ENCODE results near the gene PRSS21. TPM values are rescaled to one million over a fixed set of nuclear protein-coding genes. Genes with fewer than 3 reads are reported as not detected.
A peak's percentile ranks its signal among the peaks of the same experiment; 100 is the strongest.

PRSS21 gene
- polyA plus RNA-seq, 3 donors = 2.1 to 9.0 (median 3.1) TPM

GRCh38 chr16:2787961-2788360, 29.1 kb upstream of the PRSS21 start:
- Histone ChIP-seq H3K27me3 (ENCODE audit: control insufficient read depth in 2 of 2, insufficient read depth in 2 of 2, low read length in 2 of 2) (peaks cover 6 to 43% of the 10 kb centered on the region in 2 donors), H3K36me3 (replicated peaks in 1 of 2; ENCODE audit: control insufficient read depth in 1 of 2, insufficient read depth in 2 of 2, low read length in 2 of 2) (no peaks in the 10 kb centered on the region), H3K4me3 (replicated peaks in 1 of 3; ENCODE audit: low read depth in 2 of 3, low read length in 3 of 3) (no peak overlapping the region), H3K27ac (ENCODE audit: low read depth in 1 of 2, low read length in 2 of 2) (no peak overlapping the region), H4K20me1 (ENCODE audit: insufficient read depth, low read length) (no peaks in the 10 kb centered on the region), H3K4me2 (replicated peaks; ENCODE audit: extremely low read depth, low read length, poor library complexity, severe bottlenecking) (no peak overlapping the region), H3K4me1 (ENCODE audit: control insufficient read depth in 1 of 2, insufficient read depth in 2 of 2, low read length in 2 of 2) (peaks cover 28 to 35% of the 10 kb centered on the region in 2 donors), H2AFZ (ENCODE audit: insufficient read depth, low read depth, low read length, poor library complexity, severe bottlenecking) (no peak overlapping the region), H3K9ac (ENCODE audit: insufficient read depth, low read length, poor library complexity, severe bottlenecking) (no peak overlapping the region), H3K9me3 (replicated peaks in 1 of 2; ENCODE audit: control insufficient read depth in 1 of 2, insufficient read depth in 1 of 2, low read length in 2 of 2) (no peaks in the 10 kb centered on the region), H3K79me2 (ENCODE audit: insufficient read depth, low read length) (no peaks in the 10 kb centered on the region)
- Mint-ChIP-seq H3K4me1 (peaks cover 36% of the 10 kb centered on the region), H3K4me3 (peak overlapping the region in 1 of 2 donors; percentile 78), H3K27ac (no peak overlapping the region), H3K36me3 (peaks cover 0 to 4% of the 10 kb centered on the region in 2 donors), H3K27me3 (ENCODE audit: low read depth in 3 of 3) (peaks cover 33 to 60% (median 49%) of the 10 kb centered on the region in 3 donors), H3K9me3 (peaks cover 0 to 2% (median 0%) of the 10 kb centered on the region in 7 donors)
- intact Hi-C loops (cut with micrococcal nuclease) = loop anchor here in 1 of 2 donors (5.0 kb wide), 1 partner anchor 34 kb away; no protein-coding TSS in a partner anchor
- DNase-seq = no peak
- WGBS (ENCODE audit: insufficient coverage) = 51% methylated on average over 7 of the region's 7 CpGs
- no peak for TF ChIP-seq CTCF (IDR thresholded peaks at IDR 0.05)

- no peak overlapping the region for H3K4me3 Mint-ChIP-seq
- Histone ChIP-seq H3K79me2 (ENCODE audit: insufficient read depth, low read length) (no peaks in the 10 kb centered on the region), H3K4me1 (ENCODE audit: control insufficient read depth in 1 of 2, insufficient read depth in 2 of 2, low read length in 2 of 2) (peaks cover 45 to 50% of the 10 kb centered on the region in 2 donors), H2AFZ (ENCODE audit: insufficient read depth, low read depth, low read length, poor library complexity, severe bottlenecking) (no peak overlapping the region), H3K4me3 (replicated peaks in 1 of 3; ENCODE audit: low read depth in 2 of 3, low read length in 3 of 3) (no peak overlapping the region), H3K4me2 (replicated peaks; ENCODE audit: extremely low read depth, low read length, poor library complexity, severe bottlenecking) (no peak overlapping the region), H3K27ac (ENCODE audit: low read depth in 1 of 2, low read length in 2 of 2) (no peak overlapping the region), H4K20me1 (ENCODE audit: insufficient read depth, low read length) (no peaks in the 10 kb centered on the region), H3K36me3 (replicated peaks in 1 of 2; ENCODE audit: control insufficient read depth in 1 of 2, insufficient read depth in 2 of 2, low read length in 2 of 2) (no peaks in the 10 kb centered on the region), H3K9ac (ENCODE audit: insufficient read depth, low read length, poor library complexity, severe bottlenecking) (no peak overlapping the region), H3K27me3 (ENCODE audit: control insufficient read depth in 2 of 2, insufficient read depth in 2 of 2, low read length in 2 of 2) (peaks cover 6 to 28% of the 10 kb centered on the region in 2 donors), H3K9me3 (replicated peaks in 1 of 2; ENCODE audit: control insufficient read depth in 1 of 2, insufficient read depth in 1 of 2, low read length in 2 of 2) (no peaks in the 10 kb centered on the region)
- intact Hi-C loops (cut with micrococcal nuclease) = no loop called here
- TF ChIP-seq CTCF (IDR thresholded peaks at IDR 0.05) = no peak
- peak overlapping the region in 1 of 7 donors; percentile 20 for H3K27ac Mint-ChIP-seq
- peaks cover 0 to 4% (median 0%) of the 10 kb centered on the region in 7 donors for H3K9me3 Mint-ChIP-seq
- H3K27me3 Mint-ChIP-seq (ENCODE audit: low read depth in 3 of 3) = peaks cover 28 to 37% (median 34%) of the 10 kb centered on the region in 3 donors
- peaks cover 58% of the 10 kb centered on the region for H3K4me1 Mint-ChIP-seq
- DNase-seq = no peak
- peaks cover 0 to 3% of the 10 kb centered on the region in 2 donors for H3K36me3 Mint-ChIP-seq
- 88% methylated on average over 3 of the region's 5 CpGs for WGBS (ENCODE audit: insufficient coverage)
These were observed 26.4 kb upstream of the PRSS21 start for GRCh38 chr16:2790631-2791030.
